UCSD-AML1 (cell line): Measurements from ENCODE around the gene WDR18.
A peak's percentile ranks its signal among the peaks of the same experiment; 100 is the strongest.

ENCODE experiments used
- DNase-seq: peaks from one replicate; lab custom pipeline; 2025; ENCODE audit not compliant: unreplicated experiment; lab: John Stamatoyannopoulos, UW

WDR18 gene

GRCh38 chr19:1006711-1007398, 22.7 kb downstream of the WDR18 start:
- no peak for DNase-seq

DNA sequence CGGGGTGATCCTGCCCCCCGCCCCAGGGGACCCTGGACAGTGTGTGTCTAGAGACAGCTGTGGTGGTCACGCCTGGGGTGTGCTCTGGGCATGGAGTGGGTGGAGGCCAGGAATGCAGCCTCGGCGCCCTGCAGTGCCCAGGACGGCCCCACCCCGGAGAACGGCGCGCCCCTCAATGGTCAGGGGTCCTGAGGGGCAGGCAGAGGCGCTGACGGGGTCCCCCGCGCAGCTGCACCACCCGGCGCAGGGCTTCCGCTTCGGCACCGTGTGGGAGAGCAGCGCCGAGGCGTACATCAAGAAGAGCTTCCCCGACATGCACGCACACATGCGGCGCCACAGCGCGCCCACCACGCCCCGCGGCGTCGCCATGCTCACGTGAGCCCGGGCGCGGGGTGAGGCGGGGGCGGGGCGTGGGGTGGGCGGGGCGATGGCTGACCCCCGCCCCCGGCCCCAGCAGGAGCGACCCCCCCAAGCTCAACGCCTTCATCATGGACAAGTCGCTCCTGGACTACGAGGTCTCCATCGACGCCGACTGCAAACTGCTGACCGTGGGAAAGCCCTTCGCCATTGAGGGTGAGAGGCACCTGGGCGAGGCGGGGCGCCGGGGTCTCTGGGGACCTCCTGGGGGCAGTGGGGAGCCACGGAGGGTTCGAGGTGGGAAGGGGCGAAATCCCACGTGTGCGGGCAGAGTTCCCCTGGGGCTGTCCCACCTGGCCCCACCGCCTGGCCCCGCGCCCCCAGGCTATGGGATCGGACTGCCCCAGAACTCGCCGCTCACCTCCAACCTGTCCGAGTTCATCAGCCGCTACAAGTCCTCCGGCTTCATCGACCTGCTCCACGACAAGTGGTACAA, 23.5 kb downstream of the WDR18 start:
- DNase-seq = no peak

DNA sequence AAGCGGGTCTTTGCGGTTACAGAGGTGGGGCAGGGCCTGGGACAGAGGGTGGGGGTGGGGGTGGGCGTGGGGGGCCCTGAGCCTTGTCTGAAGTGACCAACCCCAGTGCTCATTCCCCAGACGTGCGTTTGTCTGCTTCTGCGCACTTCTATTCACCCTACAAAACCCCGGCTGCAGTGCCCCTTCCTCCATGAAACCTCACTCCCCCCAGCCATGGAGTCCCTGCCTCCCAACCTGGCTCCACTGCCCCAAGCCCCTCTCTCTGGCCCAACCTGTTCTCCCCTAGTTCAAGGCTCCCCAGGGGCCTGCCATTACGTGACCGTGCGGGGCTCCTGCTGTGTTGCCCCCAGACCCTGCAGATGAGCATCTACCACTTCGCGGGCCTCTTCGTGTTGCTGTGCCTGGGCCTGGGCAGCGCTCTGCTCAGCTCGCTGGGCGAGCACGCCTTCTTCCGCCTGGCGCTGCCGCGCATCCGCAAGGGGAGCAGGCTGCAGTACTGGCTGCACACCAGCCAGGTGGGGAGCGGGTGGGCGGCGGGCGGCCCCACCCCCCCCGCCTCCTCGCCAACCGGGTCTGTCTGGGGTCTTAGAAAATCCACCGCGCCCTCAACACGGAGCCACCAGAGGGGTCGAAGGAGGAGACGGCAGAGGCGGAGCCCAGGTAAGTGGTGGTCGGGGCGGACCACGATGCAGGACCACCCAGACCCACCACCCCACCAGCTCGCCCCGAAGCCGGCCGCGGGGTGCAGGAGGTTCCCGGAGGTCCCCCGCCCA, 24.3 kb downstream of the WDR18 start:
- DNase-seq = no peak

GRCh38 chr19:1009041-1009980, 25.2 kb downstream of the WDR18 start:
- no peak for DNase-seq

GRCh38 chr19:1009981-1010538, 25.9 kb downstream of the WDR18 start:
- DNase-seq = no peak

GRCh38 chr19:1010586-1011510, 26.7 kb downstream of the WDR18 start:
- DNase-seq = no peak

DNA sequence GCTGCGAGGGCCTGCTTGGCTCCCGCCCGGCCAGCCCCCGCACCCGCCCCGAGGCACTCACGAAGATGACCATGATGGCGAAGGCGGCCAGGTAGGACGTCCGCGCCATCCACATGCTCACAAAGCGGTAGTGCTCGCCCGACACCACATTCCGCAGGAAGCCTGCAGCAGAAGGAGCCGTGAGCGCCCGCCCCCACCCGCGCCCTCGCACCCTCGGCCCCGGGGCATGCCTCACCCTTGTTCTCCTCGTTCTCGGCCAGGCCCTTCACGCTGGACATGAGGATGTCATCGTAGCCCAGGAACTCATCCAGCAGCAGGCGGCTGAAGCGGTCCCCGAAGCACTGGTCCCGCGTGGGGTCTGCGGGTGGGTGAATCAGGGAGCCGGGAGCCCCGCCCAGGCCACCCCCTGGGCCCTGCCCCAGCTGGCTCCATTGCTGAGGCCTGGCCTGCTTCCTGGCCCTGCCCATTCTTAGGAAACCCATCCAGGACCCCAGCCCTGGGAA, 27.7 kb downstream of the WDR18 start:
- no peak for DNase-seq

DNA sequence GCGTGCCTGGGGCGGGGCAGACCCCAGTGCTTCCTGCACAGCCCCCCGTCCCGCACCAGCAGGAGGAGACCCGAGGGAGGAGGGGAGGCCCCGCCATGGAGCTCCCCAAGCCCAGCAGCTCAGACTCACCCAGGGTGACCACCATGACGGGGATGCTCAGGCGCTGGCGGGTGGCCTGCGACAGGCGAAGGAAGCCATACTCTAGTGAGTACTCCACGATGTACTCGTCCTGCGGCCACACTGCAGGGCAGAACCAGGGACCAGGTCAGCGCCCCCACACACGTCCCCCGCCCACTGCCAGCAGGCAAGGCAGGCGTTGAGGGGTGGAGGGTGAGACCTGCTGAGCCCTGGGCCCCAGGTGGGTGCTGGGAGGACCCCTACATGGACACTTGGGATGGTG, 28.2 kb downstream of the WDR18 start:
- DNase-seq = no peak

- DNase-seq = no peak
These were observed 29.1 kb downstream of the WDR18 start for GRCh38 chr19:1013218-1013617.

DNA sequence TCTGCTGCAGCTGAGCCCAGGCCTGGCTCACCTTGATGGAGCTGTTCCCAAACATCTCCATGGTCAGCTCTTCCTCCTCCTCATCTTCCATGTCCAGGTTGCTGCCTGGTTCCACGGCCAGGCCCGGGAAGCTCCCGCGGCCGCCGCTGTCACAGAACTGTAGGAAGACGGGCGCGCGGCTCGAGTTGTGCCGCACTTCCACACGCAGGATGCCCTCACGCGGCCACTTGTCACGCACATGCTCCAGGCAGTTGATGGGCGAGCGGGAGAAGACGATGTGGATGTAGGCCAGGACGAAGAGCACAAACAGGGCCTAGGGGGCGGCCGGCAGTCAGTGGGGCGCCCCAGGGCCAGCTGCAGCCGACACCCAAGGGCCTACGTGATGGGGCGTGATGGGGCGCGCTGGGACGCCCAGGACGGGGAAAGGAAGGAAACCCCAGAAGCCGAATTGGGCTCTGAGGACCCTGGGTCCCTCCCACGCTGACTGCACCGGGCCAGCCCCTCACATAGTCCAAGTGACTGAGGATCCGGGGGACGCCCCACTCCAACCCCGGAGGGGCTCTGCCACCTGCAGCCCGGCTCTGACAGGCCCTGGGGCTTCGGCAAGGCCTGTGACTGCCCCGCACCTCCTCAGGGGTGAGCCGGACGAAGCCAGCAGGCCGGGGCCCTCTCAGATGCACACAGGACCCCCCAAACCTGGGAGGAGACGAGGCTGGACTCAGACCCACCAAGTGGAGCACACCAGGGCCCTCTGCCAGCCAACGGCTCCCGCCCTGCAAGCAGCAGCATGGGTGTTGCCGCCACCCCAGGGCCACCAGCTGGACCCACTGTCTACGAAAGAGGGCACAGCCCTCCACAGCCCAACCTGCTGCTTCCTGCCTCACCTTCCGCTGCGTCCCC, 30.3 kb downstream of the WDR18 start:
- no peak for DNase-seq

GRCh38 chr19:1015061-1015781, 31.1 kb downstream of the WDR18 start:
- no peak for DNase-seq

- no peak for DNase-seq
These were observed 31.9 kb downstream of the WDR18 start for GRCh38 chr19:1015782-1016646.

DNA sequence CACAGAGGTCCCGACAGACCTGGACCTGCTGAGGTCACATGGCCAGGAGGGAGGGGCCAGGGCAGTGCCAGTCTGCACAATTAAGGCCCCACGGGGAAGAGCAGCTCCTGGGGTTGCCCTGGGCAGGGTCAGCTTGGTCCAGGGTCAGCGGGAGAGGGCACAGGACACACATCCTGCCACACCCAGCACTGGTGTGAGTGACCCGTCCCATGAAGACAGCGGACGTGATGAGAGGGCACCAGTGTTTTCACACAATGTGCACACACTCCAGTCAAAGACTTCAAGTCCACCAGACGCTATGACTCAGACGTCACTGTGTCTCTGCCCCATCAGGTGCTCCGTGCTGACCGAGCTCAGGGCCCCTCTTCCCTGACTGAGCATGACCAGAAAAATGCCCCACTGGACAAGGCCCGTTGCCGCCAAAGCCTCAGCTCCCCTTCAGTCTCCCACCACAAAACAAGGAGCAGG, 32.5 kb downstream of the WDR18 start:
- DNase-seq = no peak

DNA sequence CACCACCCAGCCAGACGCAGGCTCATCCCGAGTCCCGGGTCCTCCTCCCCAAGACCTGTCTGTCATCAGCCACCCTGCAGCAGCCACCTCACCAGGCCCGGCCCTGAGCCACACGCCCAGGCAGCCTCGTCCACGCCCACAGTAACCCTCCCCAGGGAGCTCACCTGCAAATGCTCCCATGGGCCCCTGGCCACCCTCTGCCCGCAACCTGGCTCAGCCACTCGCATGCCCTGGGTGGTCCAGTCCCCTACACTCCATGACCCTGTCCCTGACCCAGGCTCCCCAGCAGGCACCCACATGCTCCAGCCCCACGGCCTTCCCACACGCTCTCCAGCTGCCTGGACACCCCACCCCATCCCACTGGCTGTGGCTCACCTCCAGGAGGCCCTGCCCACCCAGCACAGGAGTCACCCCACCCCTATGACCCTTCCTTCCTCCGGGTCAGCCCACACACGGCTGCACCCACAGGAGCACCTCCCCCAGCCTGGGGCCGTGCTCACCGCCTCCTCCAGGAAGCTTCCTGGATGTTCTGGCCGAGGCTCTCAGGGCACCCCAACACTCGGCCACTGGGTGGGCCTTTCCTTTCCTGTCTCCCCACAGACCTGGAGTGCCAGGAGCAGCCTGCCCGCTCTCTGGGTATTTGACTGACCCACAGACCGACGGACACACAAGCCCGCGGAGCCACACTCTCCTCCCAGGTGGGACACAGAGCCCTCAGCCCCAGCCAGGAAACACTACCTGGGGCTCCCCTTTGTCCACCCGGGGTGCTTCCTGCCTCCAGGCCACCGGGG, 33.2 kb downstream of the WDR18 start:
- peak; percentile 31 for DNase-seq

DNA sequence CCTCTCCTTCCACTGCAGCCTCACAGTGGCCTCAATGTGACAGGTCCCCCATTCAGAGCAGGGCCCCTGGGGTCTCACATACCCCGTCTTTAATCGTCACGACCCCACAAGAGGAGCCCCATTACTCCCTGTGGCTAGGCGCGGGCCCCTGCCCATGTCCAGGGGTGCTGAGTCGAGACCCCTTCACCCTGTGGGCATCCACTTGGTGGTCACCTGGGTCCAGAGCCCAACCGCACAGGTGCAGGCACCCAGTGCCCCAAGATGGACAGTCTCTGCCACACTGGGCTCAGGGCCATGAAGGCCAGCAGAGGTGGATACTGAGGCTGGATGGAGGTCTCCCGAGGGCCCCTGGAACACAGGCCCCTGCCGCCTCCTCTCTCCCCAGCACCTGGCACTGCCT, 33.8 kb downstream of the WDR18 start:
- no peak for DNase-seq

- peak; percentile 19 for DNase-seq
These were observed 34.2 kb downstream of the WDR18 start for GRCh38 chr19:1018393-1018792.
